Panc1 (cell line): ENCODE results near the gene TANGO2.

Experiments
- POLR2AphosphoS5 ChIP-seq: IDR thresholded peaks from 2 replicates; pipeline ENCODE4 v1.6.1; 2012; ENCODE audit warnings: mild to moderate bottlenecking, low read depth, low read length, moderate library complexity
- REST ChIP-seq, 2 experiments: IDR thresholded peaks; 2 replicates each; pipeline ENCODE4 v1.6.1; 2011 to 2012; ENCODE audit warnings: low read depth in 2 of 2, control low read depth in 1 of 2, low read length in 1 of 2, mild to moderate bottlenecking in 1 of 2, moderate library complexity in 1 of 2; ENCODE audit not compliant: insufficient read depth in 1 of 2
- SIN3A ChIP-seq: IDR thresholded peaks from 2 replicates; pipeline ENCODE4 v1.6.1; 2012; ENCODE audit warnings: low read depth, mild to moderate bottlenecking, low read length, moderate library complexity, borderline replicate concordance; ENCODE audit not compliant: insufficient read depth
- TCF7L2 ChIP-seq: IDR thresholded peaks from 2 replicates; pipeline ENCODE4 v1.6.1; 2011; ENCODE audit warnings: mild to moderate bottlenecking, low read depth, low read length, inconsistent platforms
- TF ChIP-seq, protein P1 (sequence below): fragments of 450-650 bp; IDR thresholded peaks from 2 replicates; pipeline ENCODE4 v1.5.1; 2017; ENCODE audit warnings: mild to moderate bottlenecking

GRCh38 chr22:20084547-20085413 is 63.9 kb downstream of the TANGO2 start:
- TF ChIP-seq, protein P1, sequence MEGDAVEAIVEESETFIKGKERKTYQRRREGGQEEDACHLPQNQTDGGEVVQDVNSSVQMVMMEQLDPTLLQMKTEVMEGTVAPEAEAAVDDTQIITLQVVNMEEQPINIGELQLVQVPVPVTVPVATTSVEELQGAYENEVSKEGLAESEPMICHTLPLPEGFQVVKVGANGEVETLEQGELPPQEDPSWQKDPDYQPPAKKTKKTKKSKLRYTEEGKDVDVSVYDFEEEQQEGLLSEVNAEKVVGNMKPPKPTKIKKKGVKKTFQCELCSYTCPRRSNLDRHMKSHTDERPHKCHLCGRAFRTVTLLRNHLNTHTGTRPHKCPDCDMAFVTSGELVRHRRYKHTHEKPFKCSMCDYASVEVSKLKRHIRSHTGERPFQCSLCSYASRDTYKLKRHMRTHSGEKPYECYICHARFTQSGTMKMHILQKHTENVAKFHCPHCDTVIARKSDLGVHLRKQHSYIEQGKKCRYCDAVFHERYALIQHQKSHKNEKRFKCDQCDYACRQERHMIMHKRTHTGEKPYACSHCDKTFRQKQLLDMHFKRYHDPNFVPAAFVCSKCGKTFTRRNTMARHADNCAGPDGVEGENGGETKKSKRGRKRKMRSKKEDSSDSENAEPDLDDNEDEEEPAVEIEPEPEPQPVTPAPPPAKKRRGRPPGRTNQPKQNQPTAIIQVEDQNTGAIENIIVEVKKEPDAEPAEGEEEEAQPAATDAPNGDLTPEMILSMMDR, result no peak; the same call in 1 of the 2 replicates
- TF ChIP-seq REST (IDR thresholded peaks at IDR 0.05; ENCODE audit: insufficient read depth in 1 of 2, low read depth in 2 of 2, low read length in 1 of 2), result no peak
- no peak for TF ChIP-seq SIN3A
- no peak for TF ChIP-seq TCF7L2
- no peak for TF ChIP-seq POLR2AphosphoS5
